Stimulated activated CD4-positive, alpha-beta T cell treated with anti-CD3 and anti-CD28 coated beads, Interleukin-2, amount 100 ng/mL, for 48 hours (primary cell): ENCODE data around the gene RFX5.
A peak's percentile ranks its signal among the peaks of the same experiment; 100 is the strongest.
"Not testable (repeated sequence)": the region's sequence is repeated elsewhere in the genome, so short reads cannot be mapped to it uniquely, and the experiment has no call there.

Experiments used
- DNase-seq, 2 donors: peaks; one replicate each; pipeline ENCODE4 v3.0.0-alpha.2; 2020

RFX5 gene

GRCh38 chr1:151361883-151362282 lies 14.8 kb upstream of the RFX5 start:
- no peak for DNase-seq

- no peak for DNase-seq
These were observed 9.6 kb upstream of the RFX5 start for GRCh38 chr1:151356696-151357095.

- no peak for DNase-seq
These were observed 5.1 kb upstream of the RFX5 start for GRCh38 chr1:151352021-151352718.

GRCh38 chr1:151350323-151350722 lies 3.3 kb upstream of the RFX5 start:
- not testable (repeated sequence) for DNase-seq

- no peak for DNase-seq
These were observed 633 bp upstream of the RFX5 start for GRCh38 chr1:151347523-151348246.

GRCh38 chr1:151346082-151346768 lies 827 bp downstream of the RFX5 start:
- DNase-seq, result no peak

GRCh38 chr1:151344291-151344690 lies 2.8 kb downstream of the RFX5 start:
- no peak for DNase-seq

GRCh38 chr1:151343587-151343986 lies 3.5 kb downstream of the RFX5 start:
- no peak for DNase-seq

GRCh38 chr1:151342569-151342968 lies 4.5 kb downstream of the RFX5 start:
- no peak for DNase-seq

- no peak for DNase-seq
These were observed 5.0 kb downstream of the RFX5 start for GRCh38 chr1:151342021-151342420.

- DNase-seq, result peak; percentile 41 to 46
These were observed 5.9 kb downstream of the RFX5 start for GRCh38 chr1:151340870-151341754.

GRCh38 chr1:151336556-151336955 lies 10.5 kb downstream of the RFX5 start:
- DNase-seq, result no peak

- DNase-seq, result no peak
These were observed 12.2 kb downstream of the RFX5 start for GRCh38 chr1:151334822-151335221.

GRCh38 chr1:151327903-151328674 lies 19.0 kb downstream of the RFX5 start:
- peak in 1 of 2 donors; percentile 5 for DNase-seq

GRCh38 chr1:151327223-151327902 lies 19.7 kb downstream of the RFX5 start, which contains the start of gene PI4KB:
Gene PI4KB, minus strand, starts transcription at chr1:151327416. Its CDS starts 10,935 bp downstream, at chr1:151316481.
- DNase-seq, result peak; percentile 74 to 83

GRCh38 chr1:151326619-151327222 lies 20.3 kb downstream of the RFX5 start:
- peak; percentile 31 to 42 for DNase-seq

GRCh38 chr1:151325646-151326429 lies 21.2 kb downstream of the RFX5 start:
- DNase-seq, result no peak

GRCh38 chr1:151325231-151325630 lies 21.8 kb downstream of the RFX5 start:
- DNase-seq, result no peak

- no peak for DNase-seq
These were observed 22.6 kb downstream of the RFX5 start for GRCh38 chr1:151324390-151324930.

- no peak for DNase-seq
These were observed 28.1 kb downstream of the RFX5 start for GRCh38 chr1:151318975-151319374.
